Ascending aorta (tissue), 2 donors: ENCODE data around the gene DOK4. TPM values are rescaled to one million over a fixed set of nuclear protein-coding genes. Genes with fewer than 3 reads are reported as not detected.

Source experiments
- DNase-seq, 2 donors: peaks; one replicate each; pipeline ENCODE4 v3.0.0-alpha.2; 2019; ENCODE audit warnings: low spot score in 2 of 2
- H3K27ac ChIP-seq, 2 donors: fragments of 200-600 bp; sonication (generic); one replicate each; pipeline ENCODE4 v1.5.1; 2016 to 2017; ENCODE audit warnings: mild to moderate bottlenecking in 1 of 2
- H3K27me3 ChIP-seq: fragments of 200-600 bp; sonication (generic); one replicate; pipeline ENCODE4 v1.5.1; 2017
- H3K36me3 ChIP-seq, 2 donors: fragments of 200-600 bp; sonication (generic); one replicate each; pipeline ENCODE4 v1.5.1; 2016
- H3K4me1 ChIP-seq, 2 donors: fragments of 200-600 bp; sonication (generic); one replicate each; pipeline ENCODE4 v1.5.1; 2016 to 2017; ENCODE audit warnings: mild to moderate bottlenecking in 1 of 2
- H3K4me3 ChIP-seq, 2 donors: fragments of 200-600 bp; sonication (generic); one replicate each; pipeline ENCODE4 v1.5.1; 2016 to 2017; ENCODE audit warnings: mild to moderate bottlenecking in 1 of 2
- H3K9me3 ChIP-seq, 2 donors: fragments of 200-600 bp; sonication (generic); one replicate each; pipeline ENCODE4 v1.5.1; 2016
- CTCF ChIP-seq, 3 experiments: fragments of 200-600 bp in 2 of 3; fragments of 450-650 bp in 1 of 3; sonication (generic) in 2 of 3; IDR thresholded peaks; one replicate each; pipeline ENCODE4 v1.5.1; 2016 to 2019; ENCODE audit warnings: antibody characterized with exemption in 3 of 3, mild to moderate bottlenecking in 1 of 3, moderate library complexity in 1 of 3
- intact Hi-C: fragments of 100-400 bp; cut with DNase I; formaldehyde crosslinking; loops from one replicate; pipeline ENCODE4 v1.15.1; 2023
- total RNA-seq: library from RNA; depleted of rRNA; stranded (reverse); fragments of >200 nt; gene quantifications from one replicate; pipeline ENCODE4 v1.1.0, GENCODE V29; 2016

Gene DOK4
- total RNA-seq, 1 donor from 2014 or later = 40.2 TPM

- intact Hi-C loops = loop anchor here (10.0 kb wide), 1 partner anchor 341 kb away; no protein-coding TSS in a partner anchor
- H3K4me1 ChIP-seq = peaks cover 6 to 26% of the 10 kb centered on the region in 2 donors
- peaks cover 61% of the 10 kb centered on the region in 2 donors for H3K36me3 ChIP-seq
Measured at GRCh38 chr16:57473906-57474305, 12.4 kb downstream of the DOK4 start.

GRCh38 chr16:57473176-57473840 is 13.0 kb downstream of the DOK4 start:
- TF ChIP-seq CTCF (IDR thresholded peaks at IDR 0.05) = no peak
- intact Hi-C loops = loop anchor here (10.0 kb wide), 1 partner anchor 341 kb away; no protein-coding TSS in a partner anchor
- no peaks in the 10 kb centered on the region for H3K9me3 ChIP-seq
- H3K4me3 ChIP-seq = no peak overlapping the region
- H3K27ac ChIP-seq = no peak overlapping the region
- peaks cover 64 to 67% of the 10 kb centered on the region in 2 donors for H3K36me3 ChIP-seq
- peaks cover 6 to 20% of the 10 kb centered on the region in 2 donors for H3K4me1 ChIP-seq
- DNase-seq = peak in 1 of 2 donors; percentile 53
- H3K27me3 ChIP-seq = no peaks in the 10 kb centered on the region

More at GRCh38 chr16:57473906-57474305, 12.4 kb downstream of the DOK4 start:
- no peak for TF ChIP-seq CTCF (IDR thresholded peaks at IDR 0.05)
- H3K4me3 ChIP-seq = no peak overlapping the region
- H3K9me3 ChIP-seq = no peaks in the 10 kb centered on the region
- DNase-seq = no peak
- no peaks in the 10 kb centered on the region for H3K27me3 ChIP-seq
- H3K27ac ChIP-seq = no peak overlapping the region

- peaks cover 6 to 13% of the 10 kb centered on the region in 2 donors for H3K4me1 ChIP-seq
- H3K9me3 ChIP-seq = no peaks in the 10 kb centered on the region
- peak in 1 of 2 donors; percentile 44 for DNase-seq
- H3K4me3 ChIP-seq = no peak overlapping the region
- intact Hi-C loops = loop anchor here (10.0 kb wide), 1 partner anchor 342 kb away; no protein-coding TSS in a partner anchor
- no peaks in the 10 kb centered on the region for H3K27me3 ChIP-seq
- no peak for TF ChIP-seq CTCF (IDR thresholded peaks at IDR 0.05)
- H3K36me3 ChIP-seq = peaks cover 68 to 73% of the 10 kb centered on the region in 2 donors
- peak overlapping the region in 1 of 2 donors; percentile 29 for H3K27ac ChIP-seq
Measured at GRCh38 chr16:57472665-57473060, 13.6 kb downstream of the DOK4 start.

GRCh38 chr16:57471852-57472664 is 14.2 kb downstream of the DOK4 start:
- Histone ChIP-seq H3K36me3 (peaks cover 68 to 76% of the 10 kb centered on the region in 2 donors), H3K9me3 (no peaks in the 10 kb centered on the region), H3K27me3 (no peaks in the 10 kb centered on the region), H3K4me1 (peaks cover 2 to 7% of the 10 kb centered on the region in 2 donors), H3K4me3 (no peak overlapping the region), H3K27ac (peak overlapping the region in 1 of 2 donors; percentile 29)
- peak in 1 of 2 donors; percentile 56 for DNase-seq
- intact Hi-C loops = loop anchor here (10.0 kb wide), 1 partner anchor 343 kb away; no protein-coding TSS in a partner anchor
- no peak for TF ChIP-seq CTCF (IDR thresholded peaks at IDR 0.05)

GRCh38 chr16:57471209-57471608 is 15.1 kb downstream of the DOK4 start:
- no peak for TF ChIP-seq CTCF (IDR thresholded peaks at IDR 0.05)
- Histone ChIP-seq H3K4me3 (no peak overlapping the region), H3K27ac (peak overlapping the region in 1 of 2 donors; percentile 2), H3K36me3 (peaks cover 73 to 84% of the 10 kb centered on the region in 2 donors), H3K4me1 (no peaks in the 10 kb centered on the region), H3K27me3 (no peaks in the 10 kb centered on the region), H3K9me3 (no peaks in the 10 kb centered on the region)
- DNase-seq = peak in 1 of 2 donors; percentile 18
- intact Hi-C loops = loop anchor here (10.0 kb wide), 1 partner anchor 344 kb away; no protein-coding TSS in a partner anchor
